HepG2 (cell line): ENCODE data around the gene HIF1AN. TPM values are rescaled to one million over a fixed set of nuclear protein-coding genes. Genes with fewer than 3 reads are reported as not detected.

Source experiments
- CHD4 ChIP-seq: fragments of 200-600 bp; sonication (generic); IDR thresholded peaks from 2 replicates; pipeline ENCODE4 v1.7.0; 2017; ENCODE audit warnings: mild to moderate bottlenecking, low read length, borderline replicate concordance
- GRHL1 ChIP-seq: sonication (generic); formaldehyde crosslinking; conservative IDR thresholded peaks from 2 replicates; pipeline ENCODE4 v1.8.0; 2022; ENCODE audit warnings: missing genetic modification reagents
- GTF3A ChIP-seq: sonication (generic); formaldehyde crosslinking; conservative IDR thresholded peaks from 2 replicates; pipeline ENCODE4 v1.4.0; 2020; ENCODE audit warnings: mild to moderate bottlenecking, missing genetic modification reagents
- KDM4B ChIP-seq: sonication (generic); formaldehyde crosslinking; IDR thresholded peaks from 2 replicates; pipeline ENCODE4 v1.4.0; 2020; ENCODE audit warnings: missing genetic modification reagents
- KLF16 ChIP-seq, 2 experiments: sonication (generic) in 1 of 2; formaldehyde crosslinking in 1 of 2; IDR thresholded peaks; 2 replicates each; pipeline versions ENCODE4 v1.6.1 to v1.8.0; 2016 to 2023; ENCODE audit warnings: missing genetic modification reagents in 2 of 2, missing compliant biosample characterization in 1 of 2
- POGZ ChIP-seq: sonication (generic); formaldehyde crosslinking; IDR thresholded peaks from 2 replicates; pipeline ENCODE4 v1.4.0; 2020; ENCODE audit warnings: mild to moderate bottlenecking, missing genetic modification reagents
- POLR2G ChIP-seq: fragments of 200-400 bp; formaldehyde crosslinking; IDR thresholded peaks from 2 replicates; pipeline ENCODE4 v1.6.1; 2018; ENCODE audit warnings: mild to moderate bottlenecking, low read depth, low read length, moderate library complexity
- SETDB1 ChIP-seq: sonication (generic); formaldehyde crosslinking; IDR thresholded peaks from 2 replicates; pipeline ENCODE4 v1.5.1; 2020; ENCODE audit warnings: missing genetic modification reagents, mild to moderate bottlenecking, borderline replicate concordance
- TEAD2 ChIP-seq: sonication (generic); formaldehyde crosslinking; IDR thresholded peaks from 2 replicates; pipeline ENCODE4 v1.9.0; 2021; ENCODE audit warnings: missing genetic modification reagents
- TRIM24 ChIP-seq: sonication (generic); formaldehyde crosslinking; IDR thresholded peaks from 2 replicates; pipeline ENCODE4 v1.8.0; 2022; ENCODE audit warnings: mild to moderate bottlenecking, missing genetic modification reagents
- ZBTB2 ChIP-seq: sonication (generic); formaldehyde crosslinking; IDR thresholded peaks from 2 replicates; pipeline ENCODE4 v1.8.0; 2022; ENCODE audit warnings: low read depth, missing genetic modification reagents
- ZBTB7B ChIP-seq: sonication (generic); formaldehyde crosslinking; IDR thresholded peaks from 2 replicates; pipeline ENCODE4 v1.4.0; 2020; ENCODE audit warnings: missing genetic modification reagents
- ZGPAT ChIP-seq: IDR thresholded peaks from 2 replicates; pipeline ENCODE4 v1.6.1; 2016; ENCODE audit warnings: mild to moderate bottlenecking
- ZKSCAN8 ChIP-seq: IDR thresholded peaks from 2 replicates; pipeline ENCODE4 v1.6.1; 2016; ENCODE audit warnings: borderline replicate concordance, missing genetic modification reagents, missing compliant biosample characterization
- ZNF17 ChIP-seq: sonication (generic); formaldehyde crosslinking; IDR thresholded peaks from 2 replicates; pipeline ENCODE4 v1.5.0; 2020; ENCODE audit warnings: mild to moderate bottlenecking, missing genetic modification reagents
- ZNF18 ChIP-seq: sonication (generic); formaldehyde crosslinking; IDR thresholded peaks from 2 replicates; pipeline ENCODE4 v1.8.0; 2022; ENCODE audit warnings: mild to moderate bottlenecking, missing genetic modification reagents; ENCODE audit not compliant: insufficient replicate concordance
- ZNF251 ChIP-seq: sonication (generic); formaldehyde crosslinking; IDR thresholded peaks from 2 replicates; pipeline ENCODE4 v1.9.0; 2021; ENCODE audit warnings: mild to moderate bottlenecking, missing genetic modification reagents
- ZNF549 ChIP-seq: sonication (generic); formaldehyde crosslinking; IDR thresholded peaks from 2 replicates; pipeline ENCODE4 v1.5.0; 2020; ENCODE audit warnings: missing genetic modification reagents
- ZNF770 ChIP-seq: sonication (generic); formaldehyde crosslinking; IDR thresholded peaks from 2 replicates; pipeline ENCODE4 v1.5.0; 2020; ENCODE audit warnings: mild to moderate bottlenecking, missing genetic modification reagents
- ZNF83 ChIP-seq: sonication (generic); formaldehyde crosslinking; IDR thresholded peaks from 2 replicates; pipeline ENCODE4 v1.4.0; 2020; ENCODE audit warnings: missing genetic modification reagents, mild to moderate bottlenecking, borderline replicate concordance
- ZNF891 ChIP-seq: sonication (generic); formaldehyde crosslinking; IDR thresholded peaks from 2 replicates; pipeline ENCODE4 v1.5.0; 2020; ENCODE audit warnings: mild to moderate bottlenecking, missing genetic modification reagents
- polyA plus RNA-seq, 8 experiments: library from polyadenylated mRNA; depleted of rRNA in 3 of 8; stranded (reverse) in 7 of 8; unstranded in 1 of 8; fragments of >200 nt; fragmentation: Illumina TruSeq in 4 of 8; extraction: Trizol in 4 of 8; gene quantifications; 2 replicates each; pipeline versions ENCODE4 v1.2.1 to v1.2.3, GENCODE V29; 2011 to 2016; ENCODE audit warnings: low read depth in 4 of 8, missing spikeins in 1 of 8, mixed read lengths in 1 of 8; ENCODE audit not compliant: insufficient read depth in 1 of 8
- total RNA-seq, 5 experiments: library from RNA; depleted of rRNA; stranded (reverse); fragments of >200 nt; fragmentation: Illumina TruSeq; extraction: Trizol; gene quantifications; 2 replicates each; pipeline ENCODE4 v1.2.3, GENCODE V29; 2016; ENCODE audit warnings: low read depth in 1 of 5

The HIF1AN gene
- total and polyA plus RNA-seq, 2 of the 13 experiments (the other 11 are each of a cell fraction or from before 2014, with no cell fraction given), result 8.6 to 10.7 TPM

- TF ChIP-seq ZBTB2 (CRISPR knock-in tag) (no peak), KDM4B (CRISPR knock-in tag) (no peak), ZNF83 (CRISPR knock-in tag) (no peak), GRHL1 (no peak), ZKSCAN8 (CRISPR knock-in tag) (no peak), CHD4 (no peak), TRIM24 (CRISPR knock-in tag) (no peak), ZNF770 (no peak), ZNF251 (CRISPR knock-in tag) (no peak), GTF3A (no peak), ZNF17 (CRISPR knock-in tag) (no peak), POGZ (CRISPR knock-in tag) (no peak), POLR2G (0 out of 2 replicates have a peak, but pooled peaks have one; percentile 2), ZNF18 (CRISPR knock-in tag) (no peak), TEAD2 (no peak), ZNF549 (no peak), SETDB1 (no peak), ZGPAT (CRISPR knock-in tag) (0 out of 2 replicates have a peak, but pooled peaks have one; percentile 17), ZBTB7B (CRISPR knock-in tag) (no peak), ZNF891 (CRISPR knock-in tag) (no peak), KLF16 (CRISPR knock-in tag; IDR thresholded peaks at IDR 0.05) (no peak)
Measured at GRCh38 chr10:100562008-100562672, 26.4 kb downstream of the HIF1AN start (continued).
